ENCODE results near the gene TMEM88. TPM values are rescaled to one million over a fixed set of nuclear protein-coding genes. Genes with fewer than 3 reads are reported as not detected.

The TMEM88 gene
- total and polyA plus RNA-seq, 11 donors, result 16.7 to 130 (median 27.8) TPM

GRCh38 chr17:7864995-7865650, 10.3 kb downstream of the TMEM88 start:
- H3K27ac ChIP-seq, result no peak overlapping the region
- intact Hi-C loops (cut with DNase I), result loop anchor here in 8 of 10 donors (2.0 to 10.0 kb wide), 8 partner anchors 32 to 192 kb away; no protein-coding TSS in a partner anchor
- no peak overlapping the region for H3K4me3 ChIP-seq
- peaks cover 0 to 35% (median 5%) of the 10 kb centered on the region in 9 donors for H3K36me3 ChIP-seq
- H3K9me3 ChIP-seq, result peaks cover 0 to 4% (median 0%) of the 10 kb centered on the region in 12 donors
- no peak for ATAC-seq
- TF ChIP-seq POLR2A (IDR thresholded peaks at IDR 0.05) (no peak), CTCF (IDR thresholded peaks at IDR 0.05) (no peak)
- no peaks in the 10 kb centered on the region for H3K27me3 ChIP-seq
- 94 to 97% (median 96%) methylated on average over 5 of the region's 5 CpGs for WGBS, 4 donors
- H3K4me1 ChIP-seq, result peaks cover 0 to 13% (median 2%) of the 10 kb centered on the region in 12 donors
- no peak for DNase-seq

GRCh38 chr17:7867881-7868329, 13.0 kb downstream of the TMEM88 start:
- intact Hi-C loops (cut with DNase I), result loop anchor here in 2 of 10 donors (2.0 to 10.0 kb wide), 2 partner anchors 117 to 123 kb away; no protein-coding TSS in a partner anchor
- H3K36me3 ChIP-seq, result peaks cover 0 to 18% (median 0%) of the 10 kb centered on the region in 9 donors
- H3K27me3 ChIP-seq, result no peaks in the 10 kb centered on the region
- H3K4me3 ChIP-seq, result no peak overlapping the region
- peaks cover 0 to 4% (median 0%) of the 10 kb centered on the region in 12 donors for H3K9me3 ChIP-seq
- no peak for ATAC-seq
- H3K4me1 ChIP-seq, result peaks cover 0 to 13% (median 0%) of the 10 kb centered on the region in 12 donors
- peak overlapping the region in 1 of 12 donors; percentile 24 for H3K27ac ChIP-seq
- 81 to 86% (median 85%) methylated on average over 5 of the region's 5 CpGs for WGBS, 4 donors
- TF ChIP-seq CTCF (IDR thresholded peaks at IDR 0.05), result no peak
- no peak for TF ChIP-seq POLR2A (IDR thresholded peaks at IDR 0.05)
- DNase-seq, result no peak

GRCh38 chr17:7873051-7873450, 18.2 kb downstream of the TMEM88 start:
- WGBS, 4 donors, result 71 to 79% (median 74%) methylated on average over 4 of the region's 4 CpGs

More at GRCh38 chr17:7873051-7873450, 18.2 kb downstream of the TMEM88 start:
- Histone ChIP-seq H3K4me3 (no peak overlapping the region), H3K36me3 (peaks cover 0 to 26% (median 6%) of the 10 kb centered on the region in 9 donors), H3K27me3 (no peaks in the 10 kb centered on the region), H3K4me1 (peaks cover 0 to 12% (median 0%) of the 10 kb centered on the region in 12 donors), H3K27ac (no peak overlapping the region), H3K9me3 (no peaks in the 10 kb centered on the region)
- intact Hi-C loops (cut with DNase I), result no loop called here
- ATAC-seq, result no peak
- no peak for DNase-seq
- no peak for TF ChIP-seq CTCF (IDR thresholded peaks at IDR 0.05)
- no peak for TF ChIP-seq POLR2A (IDR thresholded peaks at IDR 0.05)

Measured in heart left ventricle (tissue), 16 donors.